D721Med (cell line): Measurements from ENCODE around the gene NLGN1.
"Not testable (repeated sequence)": the region's sequence is repeated elsewhere in the genome, so short reads cannot be mapped to it uniquely, and the experiment has no call there.

Source experiments
- DNase-seq: peaks from one replicate; pipeline ENCODE4 v3.0.0; 2011; ENCODE audit warnings: low spot score; ENCODE audit not compliant: insufficient read length
- FAIRE-seq: peaks from 2 replicates; lab custom pipeline; 2011; peaks lifted over from hg19 to GRCh38; lab: Jason Lieb, UNC
- TF ChIP-seq, protein P1 (sequence below): IDR thresholded peaks from 2 replicates; pipeline ENCODE4 v1.5.1; 2012; ENCODE audit warnings: mild to moderate bottlenecking, control low read depth; ENCODE audit not compliant: insufficient read depth; ENCODE audit errors: missing control alignments

Gene NLGN1

GRCh38 chr3:174218016-174218415, 820.5 kb downstream of the NLGN1 start:
- no peak for FAIRE-seq
- DNase-seq: no peak
- TF ChIP-seq, protein P1, sequence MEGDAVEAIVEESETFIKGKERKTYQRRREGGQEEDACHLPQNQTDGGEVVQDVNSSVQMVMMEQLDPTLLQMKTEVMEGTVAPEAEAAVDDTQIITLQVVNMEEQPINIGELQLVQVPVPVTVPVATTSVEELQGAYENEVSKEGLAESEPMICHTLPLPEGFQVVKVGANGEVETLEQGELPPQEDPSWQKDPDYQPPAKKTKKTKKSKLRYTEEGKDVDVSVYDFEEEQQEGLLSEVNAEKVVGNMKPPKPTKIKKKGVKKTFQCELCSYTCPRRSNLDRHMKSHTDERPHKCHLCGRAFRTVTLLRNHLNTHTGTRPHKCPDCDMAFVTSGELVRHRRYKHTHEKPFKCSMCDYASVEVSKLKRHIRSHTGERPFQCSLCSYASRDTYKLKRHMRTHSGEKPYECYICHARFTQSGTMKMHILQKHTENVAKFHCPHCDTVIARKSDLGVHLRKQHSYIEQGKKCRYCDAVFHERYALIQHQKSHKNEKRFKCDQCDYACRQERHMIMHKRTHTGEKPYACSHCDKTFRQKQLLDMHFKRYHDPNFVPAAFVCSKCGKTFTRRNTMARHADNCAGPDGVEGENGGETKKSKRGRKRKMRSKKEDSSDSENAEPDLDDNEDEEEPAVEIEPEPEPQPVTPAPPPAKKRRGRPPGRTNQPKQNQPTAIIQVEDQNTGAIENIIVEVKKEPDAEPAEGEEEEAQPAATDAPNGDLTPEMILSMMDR: no peak

- TF ChIP-seq, protein P1: no peak
- DNase-seq (no peak), FAIRE-seq (no peak)
These were observed 822.2 kb downstream of the NLGN1 start for GRCh38 chr3:174219738-174220137.

- DNase-seq (no peak), FAIRE-seq (no peak)
- TF ChIP-seq, protein P1: no peak
These were observed 823.4 kb downstream of the NLGN1 start for GRCh38 chr3:174220775-174221554.

DNA sequence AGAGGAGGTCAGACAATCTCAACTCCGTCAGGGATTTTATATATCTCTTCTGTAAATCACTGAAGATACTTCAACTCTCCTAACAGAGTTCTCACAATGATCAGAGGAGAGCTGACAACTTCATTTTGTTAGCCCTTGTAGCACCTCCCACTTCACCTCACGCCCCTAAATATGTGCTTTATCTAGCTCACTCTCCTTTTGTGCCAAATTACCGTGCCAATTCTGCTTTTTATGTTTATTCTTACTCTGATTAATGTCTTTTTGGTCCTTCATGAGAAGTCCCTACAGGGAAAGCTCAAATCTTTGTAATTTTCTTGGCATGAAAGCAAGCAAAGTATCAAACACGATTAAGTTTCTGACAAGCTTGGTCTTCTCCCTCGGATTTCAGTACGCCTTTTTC, 825.5 kb downstream of the NLGN1 start:
- FAIRE-seq (no peak), DNase-seq (no peak)
- TF ChIP-seq, protein P1: no peak

GRCh38 chr3:174223626-174224025, 826.1 kb downstream of the NLGN1 start:
- DNase-seq: no peak
- TF ChIP-seq, protein P1: no peak
- no peak for FAIRE-seq

GRCh38 chr3:174229916-174230315, 832.4 kb downstream of the NLGN1 start:
- FAIRE-seq: no peak
- DNase-seq: no peak
- TF ChIP-seq, protein P1: no peak

DNA sequence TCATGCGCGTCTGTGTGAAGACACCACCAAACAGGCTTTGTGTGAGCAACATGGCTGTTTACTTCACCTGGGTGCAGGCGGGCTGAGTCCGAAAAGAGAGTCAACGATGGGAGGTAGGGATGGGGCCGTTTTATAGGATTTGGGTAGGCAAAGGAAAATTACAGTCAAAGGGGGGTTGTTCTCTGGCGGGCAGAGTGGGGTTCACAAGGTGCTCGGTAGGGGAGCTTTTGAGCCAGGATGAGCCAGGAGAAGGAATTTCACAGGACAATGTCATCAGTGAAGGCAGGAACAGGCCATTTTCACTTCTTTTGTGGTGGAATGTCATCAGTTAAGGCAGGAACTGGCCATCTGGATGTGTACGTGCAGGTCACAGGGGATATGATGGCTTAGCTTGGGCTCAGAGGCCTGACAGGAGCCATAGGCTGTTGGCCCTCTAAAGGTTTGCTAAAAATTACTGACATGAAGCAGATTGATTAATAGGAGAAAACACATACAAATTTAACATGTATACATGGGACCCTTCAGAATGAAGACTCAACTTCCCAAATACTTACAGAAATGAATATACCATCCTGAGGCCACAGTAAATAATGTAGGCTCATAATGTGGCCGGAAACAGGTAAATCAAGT, 834.6 kb downstream of the NLGN1 start:
- DNase-seq, FAIRE-seq: not testable (repeated sequence)
